ENCODE data around the gene QSOX1.
"Not testable (repeated sequence)": the region's sequence is repeated elsewhere in the genome, so short reads cannot be mapped to it uniquely, and the experiment has no call there.

The QSOX1 gene

GRCh38 chr1:180194048-180194425, 39.4 kb downstream of the QSOX1 start:
- DNase-seq = no peak

GRCh38 chr1:180194546-180195207, 40.0 kb downstream of the QSOX1 start:
- no peak for DNase-seq

- no peak for DNase-seq
These were observed 40.7 kb downstream of the QSOX1 start for GRCh38 chr1:180195401-180195800.

- no peak for DNase-seq
These were observed 41.2 kb downstream of the QSOX1 start for GRCh38 chr1:180195916-180196315.

- no peak for DNase-seq
These were observed 41.9 kb downstream of the QSOX1 start for GRCh38 chr1:180196436-180197003.

GRCh38 chr1:180197231-180197630, 42.6 kb downstream of the QSOX1 start:
- no peak for DNase-seq

- no peak for DNase-seq
These were observed 43.5 kb downstream of the QSOX1 start for GRCh38 chr1:180198196-180198595.

GRCh38 chr1:180198611-180199010, 43.9 kb downstream of the QSOX1 start:
- DNase-seq = no peak

- no peak for DNase-seq
These were observed 44.3 kb downstream of the QSOX1 start for GRCh38 chr1:180199018-180199417.

GRCh38 chr1:180201451-180202200, 47.0 kb downstream of the QSOX1 start:
- no peak for DNase-seq

GRCh38 chr1:180202588-180202987, 47.9 kb downstream of the QSOX1 start:
- not testable (repeated sequence) for DNase-seq

- DNase-seq = no peak
These were observed 49.6 kb downstream of the QSOX1 start for GRCh38 chr1:180204231-180204630.

GRCh38 chr1:180206581-180206980, 51.9 kb downstream of the QSOX1 start:
- DNase-seq = no peak

- no peak for DNase-seq
These were observed 53.6 kb downstream of the QSOX1 start for GRCh38 chr1:180208264-180208663.

- no peak for DNase-seq
These were observed 55.4 kb downstream of the QSOX1 start for GRCh38 chr1:180210008-180210620.

- DNase-seq = no peak
These were observed 56.6 kb downstream of the QSOX1 start for GRCh38 chr1:180211156-180211859.

GRCh38 chr1:180211860-180212229, 57.2 kb downstream of the QSOX1 start:
- DNase-seq = no peak

GRCh38 chr1:180213401-180214170, 58.9 kb downstream of the QSOX1 start:
- no peak for DNase-seq

GRCh38 chr1:180215856-180216625, 61.4 kb downstream of the QSOX1 start:
- no peak for DNase-seq

GRCh38 chr1:180217006-180217405, 62.3 kb downstream of the QSOX1 start:
- DNase-seq = no peak

Measured in activated CD4-positive, alpha-beta T cell treated with anti-CD3 and anti-CD28 coated beads for 1 hour (primary cell).